Naive B cell (primary cell): ENCODE results near the gene NGRN. TPM values are rescaled to one million over a fixed set of nuclear protein-coding genes. Genes with fewer than 3 reads are reported as not detected.

Experiments used
- ATAC-seq, 2 donors: fragments of 150-1000 bp; cut with Tn5 transposase; 2 replicates each; pipeline ENCODE4 v1.10.0; 2021; ENCODE audit warnings: low read depth in 2 of 2, mild to moderate bottlenecking in 2 of 2, moderate library complexity in 2 of 2
- DNase-seq: peaks from one replicate; pipeline ENCODE4 v3.0.0; 2022
- H3K27ac Mint-ChIP-seq, 6 donors: one replicate each; pipeline ENCODE4 v1.8.0; 2020 to 2022; ENCODE audit warnings: mild to moderate bottlenecking in 6 of 6, mixed read lengths in 6 of 6, moderate library complexity in 5 of 6, inconsistent platforms in 2 of 6
- H3K27me3 Mint-ChIP-seq, 3 donors: one replicate each; pipeline ENCODE4 v1.8.0; 2021 to 2022; ENCODE audit warnings: mixed read lengths in 3 of 3, mild to moderate bottlenecking in 1 of 3
- H3K36me3 Mint-ChIP-seq, 2 donors: one replicate each; pipeline ENCODE4 v1.8.0; 2020 to 2022; ENCODE audit warnings: mixed read lengths in 2 of 2, inconsistent platforms in 1 of 2, mild to moderate bottlenecking in 1 of 2
- H3K4me1 Mint-ChIP-seq, 3 donors: one replicate each; pipeline ENCODE4 v1.8.0; 2020 to 2022; ENCODE audit warnings: mixed read lengths in 3 of 3, inconsistent platforms in 1 of 3, mild to moderate bottlenecking in 1 of 3, moderate library complexity in 1 of 3
- H3K4me3 Mint-ChIP-seq, 8 donors: one replicate each; pipeline ENCODE4 v1.8.0; 2020 to 2022; ENCODE audit warnings: mild to moderate bottlenecking in 8 of 8, mixed read lengths in 8 of 8, moderate library complexity in 8 of 8, inconsistent platforms in 2 of 8
- H3K9me3 Mint-ChIP-seq, 7 donors: one replicate each; pipeline ENCODE4 v1.8.0; 2020 to 2022; ENCODE audit warnings: mixed read lengths in 7 of 7, mild to moderate bottlenecking in 5 of 7, inconsistent platforms in 2 of 7, moderate library complexity in 1 of 7
- polyA plus RNA-seq, 6 donors: library from polyadenylated mRNA; unstranded; fragments of 300-500 nt; fragmentation: Illumina TruSeq; gene quantifications; one replicate each; pipeline ENCODE4 v1.2.3, GENCODE V29; 2021; ENCODE audit warnings: low read depth in 6 of 6

NGRN gene
- polyA plus RNA-seq, 6 donors from 2014 or later, result 33.6 to 80.2 (median 54.1) TPM

DNA sequence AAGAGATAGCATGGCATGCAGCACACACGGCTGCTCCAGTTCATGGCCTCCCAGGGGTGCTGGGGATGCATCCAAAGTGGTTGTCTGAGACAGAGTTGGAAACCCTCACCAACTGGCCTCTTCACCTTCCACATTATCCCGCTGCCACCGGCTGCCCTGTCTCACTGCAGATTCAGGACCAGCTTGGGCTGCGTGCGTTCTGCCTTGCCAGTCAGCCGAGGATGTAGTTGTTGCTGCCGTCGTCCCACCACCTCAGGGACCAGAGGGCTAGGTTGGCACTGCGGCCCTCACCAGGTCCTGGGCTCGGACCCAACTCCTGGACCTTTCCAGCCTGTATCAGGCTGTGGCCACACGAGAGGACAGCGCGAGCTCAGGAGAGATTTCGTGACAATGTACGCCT, 36.5 kb upstream of the NGRN start:
- Mint-ChIP-seq H3K4me1 (peaks cover 45 to 52% (median 48%) of the 10 kb centered on the region in 3 donors), H3K9me3 (no peaks in the 10 kb centered on the region), H3K27ac (peak overlapping the region in 5 of 6 donors; percentile 67 to 99 (median 97)), H3K36me3 (peaks cover 7 to 28% of the 10 kb centered on the region in 2 donors), H3K4me3 (peak overlapping the region in 1 of 8 donors; percentile 18), H3K27me3 (no peaks in the 10 kb centered on the region)
- ATAC-seq, result no peak
- no peak for DNase-seq

DNA sequence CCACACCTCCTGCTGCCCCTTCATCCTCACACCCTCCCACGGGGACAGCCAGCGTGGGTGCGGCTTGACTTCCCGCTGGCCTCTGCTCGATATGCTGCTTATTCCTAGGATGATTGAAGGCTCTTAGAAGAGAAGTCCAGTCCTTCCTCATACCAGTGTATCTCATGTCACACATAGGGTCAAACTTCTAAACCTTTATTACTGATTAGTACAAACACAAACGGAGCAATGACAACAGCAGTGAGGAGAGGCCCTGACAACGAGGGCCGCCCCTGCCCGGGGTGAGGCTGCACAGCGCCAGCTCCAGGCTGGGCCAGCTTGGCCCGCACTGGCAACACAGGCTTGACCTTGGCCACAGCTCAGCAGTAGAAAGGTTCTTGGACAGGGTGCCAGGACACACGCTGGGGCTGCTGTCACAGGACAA, 35.4 kb upstream of the NGRN start:
- Mint-ChIP-seq H3K9me3 (no peaks in the 10 kb centered on the region), H3K27ac (peak overlapping the region; percentile 97 to 100 (median 98)), H3K4me1 (peaks cover 50 to 59% (median 56%) of the 10 kb centered on the region in 3 donors), H3K27me3 (no peaks in the 10 kb centered on the region), H3K36me3 (peaks cover 7 to 28% of the 10 kb centered on the region in 2 donors), H3K4me3 (peak overlapping the region in 6 of 8 donors; percentile 9 to 92 (median 74))
- DNase-seq (no peak), ATAC-seq (no peak)

DNA sequence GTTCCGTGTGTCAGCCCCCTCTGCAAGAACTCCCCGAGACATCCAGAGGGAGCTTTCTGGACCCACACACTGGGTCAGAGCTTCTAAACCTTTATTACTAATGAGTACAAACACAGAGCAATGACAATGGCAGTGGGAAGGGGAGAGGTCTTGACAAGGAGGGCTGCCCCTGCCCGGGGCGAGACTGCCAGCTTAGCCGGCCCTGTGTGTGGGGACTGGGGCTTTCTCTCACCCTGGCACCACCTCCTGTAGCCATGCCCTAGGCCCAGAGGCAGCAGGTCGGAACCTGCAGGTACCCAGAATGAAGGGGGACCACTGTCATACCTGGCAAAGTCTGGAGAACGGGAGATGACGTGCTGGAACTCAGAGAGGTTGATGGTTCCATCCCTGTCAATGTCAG, 34.9 kb upstream of the NGRN start:
- Mint-ChIP-seq H3K4me1 (peaks cover 51 to 60% (median 57%) of the 10 kb centered on the region in 3 donors), H3K4me3 (peak overlapping the region; percentile 80 to 94 (median 90)), H3K27me3 (no peaks in the 10 kb centered on the region), H3K36me3 (peaks cover 7 to 27% of the 10 kb centered on the region in 2 donors), H3K27ac (peak overlapping the region; percentile 97 to 100 (median 98)), H3K9me3 (no peaks in the 10 kb centered on the region)
- no peak for ATAC-seq
- DNase-seq, result no peak

DNA sequence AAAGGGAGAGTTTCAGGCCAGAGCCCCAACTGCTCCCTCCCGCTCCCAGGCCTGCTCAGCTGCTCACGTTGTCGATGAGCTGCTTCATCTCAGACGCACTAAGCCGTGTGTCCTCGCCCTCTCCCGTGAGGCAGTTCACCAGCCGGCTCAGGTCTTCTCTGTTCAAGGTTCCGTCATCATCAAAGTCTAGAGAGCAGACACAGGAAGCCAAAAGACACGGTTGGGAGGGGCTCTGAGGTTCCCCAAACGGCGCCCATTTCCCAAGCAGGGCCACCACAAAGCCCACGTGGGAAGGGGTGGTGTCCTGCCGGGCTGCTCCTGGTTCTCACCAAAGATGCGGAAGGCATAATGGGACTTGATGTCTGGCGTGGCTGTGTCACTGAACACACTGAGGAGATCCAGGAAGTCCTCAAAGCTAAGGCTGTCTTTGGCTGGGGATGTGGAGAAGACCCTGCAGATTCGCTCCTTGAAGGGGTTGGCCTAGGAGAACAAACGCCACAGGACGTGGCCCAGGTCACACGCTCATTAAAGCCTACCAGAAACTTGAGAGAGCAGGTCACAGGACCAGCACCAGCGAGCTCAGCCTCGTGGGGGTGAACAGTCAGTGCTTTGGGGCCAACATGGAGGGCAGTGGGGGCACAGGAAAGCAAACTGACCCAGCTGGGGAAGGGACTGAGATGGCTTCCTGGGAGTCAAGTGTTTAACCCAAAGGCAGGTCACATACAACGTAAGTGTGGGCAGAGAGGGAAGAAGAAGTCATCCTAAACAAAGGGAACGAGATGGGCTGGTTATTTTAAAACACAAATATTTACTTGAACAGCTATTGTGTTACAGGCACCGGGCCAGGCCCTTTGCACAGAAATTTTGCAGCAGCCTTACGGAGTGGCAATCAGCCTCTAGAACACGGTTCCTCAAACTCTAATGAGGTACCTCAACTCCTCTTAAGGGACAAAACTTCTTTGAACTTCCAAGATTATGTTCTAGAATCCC, 34.1 kb upstream of the NGRN start:
- Mint-ChIP-seq H3K4me1 (peaks cover 48 to 62% (median 56%) of the 10 kb centered on the region in 3 donors), H3K27ac (peak overlapping the region; percentile 97 to 100 (median 98)), H3K36me3 (peaks cover 7 to 22% of the 10 kb centered on the region in 2 donors), H3K4me3 (peak overlapping the region; percentile 80 to 94 (median 92)), H3K27me3 (no peaks in the 10 kb centered on the region), H3K9me3 (no peaks in the 10 kb centered on the region)
- peak; percentile 88 for DNase-seq
- ATAC-seq, result peak; percentile 64 to 66

DNA sequence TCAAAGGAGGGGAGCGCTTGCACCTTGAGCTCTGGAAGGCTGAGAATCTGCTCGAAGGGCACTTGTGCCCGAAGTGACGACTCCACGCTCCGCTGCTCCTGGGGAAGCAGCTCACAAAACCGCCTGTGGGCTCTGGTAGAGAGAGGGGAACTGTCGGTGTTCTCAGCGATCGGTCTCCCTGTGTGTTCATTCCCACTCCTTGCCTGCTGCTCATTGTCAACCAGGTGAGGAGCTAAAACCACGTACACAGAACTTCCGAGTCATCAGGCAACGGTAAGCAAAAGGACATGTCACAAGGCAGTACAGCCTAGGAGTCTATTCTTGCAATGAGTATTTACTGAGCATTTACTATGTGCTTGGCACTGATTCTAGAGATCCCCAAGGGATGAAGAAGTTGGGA, 33.3 kb upstream of the NGRN start:
- H3K36me3 Mint-ChIP-seq, result peaks cover 7 to 22% of the 10 kb centered on the region in 2 donors
- DNase-seq (peak; percentile 39), ATAC-seq (no peak)
- peaks cover 48 to 64% (median 56%) of the 10 kb centered on the region in 3 donors for H3K4me1 Mint-ChIP-seq
- H3K4me3 Mint-ChIP-seq, result peak overlapping the region; percentile 85 to 94 (median 92)
- no peaks in the 10 kb centered on the region for H3K27me3 Mint-ChIP-seq
- peak overlapping the region; percentile 97 to 100 (median 98) for H3K27ac Mint-ChIP-seq
- H3K9me3 Mint-ChIP-seq, result no peaks in the 10 kb centered on the region

DNA sequence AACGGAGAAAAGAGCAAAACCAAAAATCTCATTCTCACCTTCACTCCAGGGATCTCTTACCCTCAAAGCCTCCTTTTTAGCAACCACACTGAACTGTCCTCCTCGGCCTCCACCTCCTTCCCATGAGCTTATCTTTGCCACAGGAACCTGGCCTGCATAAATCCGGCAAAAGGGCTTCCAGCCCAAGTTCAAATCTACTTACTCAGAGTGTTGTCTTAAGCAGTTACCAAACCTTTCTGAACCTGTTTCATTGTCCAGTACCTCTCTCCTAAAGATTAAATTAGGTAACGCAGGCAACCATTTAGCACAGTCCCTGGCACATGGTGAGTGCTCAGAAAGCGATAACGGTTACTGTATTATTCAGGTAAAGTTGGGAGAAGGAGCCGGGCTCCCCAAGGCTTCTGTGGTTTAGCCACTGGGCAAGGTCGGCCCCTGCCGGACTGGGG, 32.5 kb upstream of the NGRN start:
- peak overlapping the region; percentile 97 to 100 (median 98) for H3K27ac Mint-ChIP-seq
- H3K27me3 Mint-ChIP-seq, result no peaks in the 10 kb centered on the region
- H3K9me3 Mint-ChIP-seq, result no peaks in the 10 kb centered on the region
- peaks cover 7 to 22% of the 10 kb centered on the region in 2 donors for H3K36me3 Mint-ChIP-seq
- H3K4me3 Mint-ChIP-seq, result peak overlapping the region; percentile 85 to 94 (median 92)
- peaks cover 48 to 67% (median 56%) of the 10 kb centered on the region in 3 donors for H3K4me1 Mint-ChIP-seq
- peak; percentile 24 for DNase-seq
- no peak for ATAC-seq

DNA sequence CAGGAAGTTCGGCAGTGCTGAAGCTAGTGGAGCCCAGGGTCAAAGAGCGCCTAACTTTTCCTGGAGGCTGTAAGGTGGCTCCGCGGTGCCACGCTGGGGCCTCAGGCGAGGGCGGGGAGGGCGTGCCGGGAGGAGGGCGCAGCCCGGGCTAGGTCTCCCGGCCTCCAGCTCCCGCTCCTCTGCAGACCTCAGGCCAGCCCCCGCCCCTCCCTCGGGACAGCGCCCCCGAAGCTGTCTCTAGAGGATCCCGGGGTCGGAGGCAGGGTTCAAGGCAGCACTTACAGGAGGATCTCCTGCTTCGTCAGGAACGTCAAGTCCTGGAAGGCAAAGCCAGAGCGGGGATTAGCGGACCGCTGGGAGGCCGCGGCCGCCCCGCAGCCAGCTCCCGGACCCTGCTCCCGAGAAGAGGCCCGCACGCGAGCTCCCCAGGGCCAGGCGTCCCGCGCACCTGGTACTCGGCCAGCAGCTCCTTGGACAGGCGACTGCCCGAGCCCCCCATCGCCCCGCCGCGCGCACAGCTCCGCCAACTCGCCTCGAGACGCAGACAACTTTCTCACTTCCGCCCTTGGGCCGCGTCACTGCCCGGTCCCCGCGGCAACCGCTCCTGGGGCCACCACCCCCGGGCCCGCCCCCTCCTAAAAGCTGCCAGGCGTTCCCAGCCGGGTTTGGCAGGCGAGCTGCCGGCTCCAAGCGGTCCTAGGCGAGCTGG, 31.9 kb upstream of the NGRN start, which contains the start of gene CIB1:
TSS of gene CIB1 (minus strand) at position 555 of the 709 bp plus-strand sequence. CDS start at position 499, 56 bp downstream.
- DNase-seq (peak; percentile 98), ATAC-seq (peak; percentile 73 to 75)
- Mint-ChIP-seq H3K27me3 (no peaks in the 10 kb centered on the region), H3K27ac (peak within 1 kb of the TSS; percentile 97 to 100 (median 99)), H3K4me1 (peaks cover 48 to 70% (median 56%) of the 10 kb centered on the region in 3 donors), H3K36me3 (peaks cover 11 to 26% of the 10 kb centered on the region in 2 donors), H3K9me3 (no peaks in the 10 kb centered on the region), H3K4me3 (peak within 1 kb of the TSS; percentile 85 to 97 (median 93))

DNA sequence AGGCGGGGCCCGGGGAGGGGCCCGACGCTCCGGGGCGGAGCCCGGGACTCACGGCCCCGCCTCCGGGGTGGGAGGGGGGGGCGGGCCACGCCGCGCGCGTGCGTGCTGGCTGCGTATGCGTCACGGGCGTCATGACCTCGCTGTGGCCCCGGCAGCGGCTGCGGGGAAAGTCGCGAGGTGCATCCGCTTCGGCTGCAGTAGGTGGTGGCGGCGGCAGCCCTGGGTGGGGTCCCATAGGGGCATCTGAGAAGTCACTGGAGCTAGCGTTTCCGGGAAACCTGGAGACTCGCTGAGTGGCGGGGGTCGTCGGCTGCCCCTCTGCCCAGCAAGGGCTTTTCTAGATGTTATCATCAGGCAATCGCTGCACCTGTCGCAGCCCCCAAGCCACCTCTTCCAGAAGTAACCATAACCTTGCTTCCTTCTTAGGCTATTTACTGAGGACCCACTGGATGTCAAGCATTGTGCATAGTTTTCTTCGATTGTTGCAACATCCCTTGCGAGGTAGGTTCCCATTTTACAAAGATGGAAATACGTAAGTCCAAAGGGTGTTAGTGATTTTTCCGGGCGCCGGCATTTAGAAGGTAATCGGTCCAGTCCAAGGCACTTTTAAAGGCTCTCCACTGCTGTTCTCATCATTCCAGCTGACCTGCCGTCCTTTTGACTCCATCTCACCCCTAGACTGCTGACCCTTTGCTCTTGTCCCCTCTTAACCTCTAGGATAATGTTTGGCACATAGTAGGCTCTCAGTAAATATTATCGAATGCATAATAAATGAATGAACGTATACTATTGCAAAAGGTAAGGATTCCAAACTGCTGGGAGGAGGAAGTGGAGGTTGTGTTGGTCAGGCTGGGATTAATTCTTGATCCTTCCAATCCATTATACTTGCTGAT, 31.1 kb upstream of the NGRN start, which contains the start of gene GDPGP1:
TSS of gene GDPGP1 (plus strand) at position 114 of the 893 bp plus-strand sequence. CDS start 6,700 bp downstream, outside the sequence.
- H3K9me3 Mint-ChIP-seq, result no peaks in the 10 kb centered on the region
- H3K36me3 Mint-ChIP-seq, result peaks cover 13 to 23% of the 10 kb centered on the region in 2 donors
- peaks cover 44 to 64% (median 48%) of the 10 kb centered on the region in 3 donors for H3K4me1 Mint-ChIP-seq
- no peaks in the 10 kb centered on the region for H3K27me3 Mint-ChIP-seq
- H3K4me3 Mint-ChIP-seq, result peak within 1 kb of the TSS; percentile 85 to 97 (median 93)
- DNase-seq (no peak), ATAC-seq (peak; percentile 64 to 67)
- peak within 1 kb of the TSS; percentile 97 to 100 (median 99) for H3K27ac Mint-ChIP-seq

DNA sequence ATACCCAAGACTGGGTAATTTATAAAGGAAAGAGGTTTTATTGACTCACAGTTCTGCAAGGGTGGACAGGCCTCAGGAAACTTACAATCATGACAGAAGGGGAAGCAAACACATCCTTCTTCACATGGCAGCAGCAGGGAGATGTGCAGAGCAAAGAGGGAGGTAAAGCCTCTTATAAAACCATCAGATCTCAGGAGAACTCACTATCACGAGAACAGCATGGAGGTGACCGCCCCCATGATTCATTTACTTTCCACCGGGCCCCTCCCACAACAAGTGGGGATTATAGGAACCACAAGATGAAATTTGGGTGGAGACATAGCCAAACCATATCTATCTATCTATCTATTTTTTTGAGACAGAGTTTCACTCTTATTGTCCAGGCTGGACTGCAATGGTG, 26.1 kb upstream of the NGRN start:
- ATAC-seq (no peak), DNase-seq (no peak)
- H3K9me3 Mint-ChIP-seq, result no peaks in the 10 kb centered on the region
- peaks cover 9 to 21% (median 12%) of the 10 kb centered on the region in 3 donors for H3K4me1 Mint-ChIP-seq
- H3K27me3 Mint-ChIP-seq, result no peaks in the 10 kb centered on the region
- H3K27ac Mint-ChIP-seq, result peak overlapping the region in 2 of 6 donors; percentile 57 to 75
- H3K4me3 Mint-ChIP-seq, result peak overlapping the region in 1 of 8 donors; percentile 40
- peaks cover 7 to 12% of the 10 kb centered on the region in 2 donors for H3K36me3 Mint-ChIP-seq

DNA sequence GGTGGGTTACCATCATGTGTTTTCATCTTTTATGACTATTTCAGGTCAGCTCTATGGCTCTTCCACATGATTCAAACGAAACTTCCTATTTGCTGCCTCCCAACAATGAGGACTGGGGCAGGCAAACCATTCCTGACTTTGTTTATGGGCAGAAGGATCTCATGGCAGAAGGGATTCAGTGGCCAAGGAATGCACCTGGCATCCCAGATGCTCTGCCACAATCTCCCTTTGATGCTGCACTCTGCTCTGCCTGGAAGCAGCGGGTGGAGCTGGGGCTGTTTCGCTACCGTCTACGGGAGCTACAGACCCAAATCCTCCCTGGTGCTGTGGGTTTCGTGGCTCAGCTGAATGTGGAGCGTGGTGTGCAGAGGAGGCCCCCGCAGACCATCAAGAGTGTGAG, 24.6 kb upstream of the NGRN start:
- Mint-ChIP-seq H3K4me3 (no peak overlapping the region), H3K9me3 (no peaks in the 10 kb centered on the region), H3K27ac (no peak overlapping the region), H3K36me3 (peaks cover 7 to 12% of the 10 kb centered on the region in 2 donors), H3K4me1 (peaks cover 0 to 12% (median 4%) of the 10 kb centered on the region in 3 donors), H3K27me3 (no peaks in the 10 kb centered on the region)
- no peak for DNase-seq
- ATAC-seq, result no peak

DNA sequence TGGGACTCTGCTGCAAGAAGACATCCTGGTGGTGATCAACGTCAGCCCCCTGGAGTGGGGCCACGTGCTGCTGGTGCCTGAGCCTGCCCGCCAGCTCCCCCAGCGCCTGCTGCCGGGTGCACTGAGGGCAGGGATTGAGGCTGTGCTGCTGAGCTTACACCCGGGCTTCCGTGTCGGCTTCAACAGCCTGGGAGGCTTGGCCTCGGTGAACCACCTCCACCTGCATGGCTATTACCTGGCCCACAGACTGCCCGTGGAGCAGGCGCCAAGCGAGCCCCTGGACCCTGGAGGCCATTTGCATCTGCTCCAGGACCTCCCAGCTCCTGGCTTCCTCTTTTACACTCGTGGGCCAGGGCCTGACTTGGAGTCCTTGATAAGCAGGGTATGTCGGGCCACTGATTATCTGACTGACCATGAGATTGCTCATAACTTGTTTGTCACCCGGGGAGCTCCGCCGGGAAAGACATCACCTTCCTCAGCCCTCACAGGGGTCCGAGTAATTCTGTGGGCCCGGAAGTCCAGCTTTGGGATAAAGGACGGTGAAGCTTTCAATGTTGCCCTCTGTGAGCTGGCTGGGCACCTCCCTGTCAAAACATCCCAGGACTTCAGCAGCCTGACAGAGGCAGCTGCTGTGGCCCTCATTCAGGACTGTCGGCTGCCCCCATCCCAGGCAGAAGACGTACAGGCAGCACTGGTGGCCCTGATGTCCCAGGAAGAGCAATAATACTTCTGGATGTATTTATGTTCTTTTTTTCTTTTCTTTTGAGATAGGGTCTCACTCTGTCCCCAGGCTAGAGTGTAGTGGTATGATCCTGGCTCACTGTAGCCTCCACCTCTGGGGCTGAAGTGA, 23.9 kb upstream of the NGRN start:
- Mint-ChIP-seq H3K27me3 (no peaks in the 10 kb centered on the region), H3K9me3 (no peaks in the 10 kb centered on the region)
- DNase-seq, result no peak

More for the DNA sequence above, 23.9 kb upstream of the NGRN start:
- peak overlapping the region in 1 of 6 donors; percentile 36 for H3K27ac Mint-ChIP-seq
- no peak overlapping the region for H3K4me3 Mint-ChIP-seq
- peaks cover 7 to 12% of the 10 kb centered on the region in 2 donors for H3K36me3 Mint-ChIP-seq
- no peak for ATAC-seq
- H3K4me1 Mint-ChIP-seq, result peaks cover 0 to 6% (median 4%) of the 10 kb centered on the region in 3 donors
